Activated T-helper 1 cell treated with anti-CD3 and anti-CD28 coated beads, Interleukin-12 subunit alpha, Interleukin-12 subunit beta, Interleukin-2, Interleukin-4 antibody, amounts not matched to agents 30 ng/mL and 10 ng/mL and 1 ng/mL, durations not matched to agents 14 hours and 24 hours and 36 hours (primary cell): Measurements from ENCODE around the gene MEIS1. TPM values are rescaled to one million over a fixed set of nuclear protein-coding genes. Genes with fewer than 3 reads are reported as not detected.
A peak's percentile ranks its signal among the peaks of the same experiment; 100 is the strongest.
"Not testable (repeated sequence)": the region's sequence is repeated elsewhere in the genome, so short reads cannot be mapped to it uniquely, and the experiment has no call there.

Source experiments
- DNase-seq: peaks from one replicate; pipeline ENCODE4 v3.0.0; 2021; ENCODE audit warnings: low spot score
- H3K27ac Mint-ChIP-seq: one replicate; pipeline ENCODE4 v1.8.0; 2021; ENCODE audit warnings: mild to moderate bottlenecking, mixed read lengths
- H3K27me3 Mint-ChIP-seq: one replicate; pipeline ENCODE4 v1.8.0; 2022; ENCODE audit warnings: mild to moderate bottlenecking, moderate library complexity, mixed read lengths; ENCODE audit not compliant: insufficient read depth
- H3K36me3 Mint-ChIP-seq: one replicate; pipeline ENCODE4 v1.8.0; 2021; ENCODE audit warnings: low read depth, mixed read lengths
- H3K4me1 Mint-ChIP-seq: one replicate; pipeline ENCODE4 v1.8.0; 2021; ENCODE audit warnings: low read depth, mixed read lengths
- H3K4me3 Mint-ChIP-seq: one replicate; pipeline ENCODE4 v1.8.0; 2021; ENCODE audit warnings: mild to moderate bottlenecking, moderate library complexity, mixed read lengths
- H3K9me3 Mint-ChIP-seq: one replicate; pipeline ENCODE4 v1.8.0; 2021; ENCODE audit warnings: mixed read lengths
- intact Hi-C: fragments of 100-400 bp; cut with micrococcal nuclease; formaldehyde crosslinking; loops from one replicate; pipeline ENCODE4 v1.15.1; 2024
- total RNA-seq: library from RNA; stranded (reverse); gene quantifications from 2 replicates; pipeline ENCODE4 v1.2.3, GENCODE V29; 2022

Gene MEIS1
- not detected in 2 replicates for total RNA-seq

- peak; percentile 14 for DNase-seq
- Mint-ChIP-seq H3K4me1 (peaks cover 24% of the 10 kb centered on the region), H3K4me3 (peak within 1 kb of the TSS; percentile 74), H3K27ac (peak within 1 kb of the TSS; percentile 40), H3K27me3 (peaks cover 91% of the 10 kb centered on the region), H3K9me3 (no peaks in the 10 kb centered on the region), H3K36me3 (peaks cover 2% of the 10 kb centered on the region)
- intact Hi-C loops, result no loop called here
These were observed at the start of gene MEIS1 for GRCh38 chr2:66434679-66435548. MEIS1 (plus strand) TSS chr2:66435125; CDS start chr2:66435857, 732 bp downstream.

GRCh38 chr2:66387016-66387753, 47.7 kb upstream of the MEIS1 start:
- Mint-ChIP-seq H3K27me3 (no peaks in the 10 kb centered on the region), H3K36me3 (no peaks in the 10 kb centered on the region), H3K4me3 (no peak overlapping the region), H3K9me3 (peaks cover 3% of the 10 kb centered on the region), H3K27ac (no peak overlapping the region), H3K4me1 (no peaks in the 10 kb centered on the region)
- DNase-seq, result no peak
- intact Hi-C loops, result no loop called here

- Mint-ChIP-seq H3K4me1 (no peaks in the 10 kb centered on the region), H3K4me3 (no peak overlapping the region), H3K9me3 (peaks cover 3% of the 10 kb centered on the region), H3K27ac (no peak overlapping the region), H3K27me3 (no peaks in the 10 kb centered on the region), H3K36me3 (no peaks in the 10 kb centered on the region)
- intact Hi-C loops, result no loop called here
- DNase-seq, result no peak
These were observed 45.2 kb upstream of the MEIS1 start for GRCh38 chr2:66389651-66390131.

GRCh38 chr2:66390152-66390551, 44.8 kb upstream of the MEIS1 start:
- H3K4me3 Mint-ChIP-seq, result no peak overlapping the region
- intact Hi-C loops, result no loop called here
- no peaks in the 10 kb centered on the region for H3K27me3 Mint-ChIP-seq
- no peak overlapping the region for H3K27ac Mint-ChIP-seq
- no peak for DNase-seq
- H3K9me3 Mint-ChIP-seq, result peaks cover 3% of the 10 kb centered on the region
- no peaks in the 10 kb centered on the region for H3K4me1 Mint-ChIP-seq
- no peaks in the 10 kb centered on the region for H3K36me3 Mint-ChIP-seq

GRCh38 chr2:66390811-66391210, 44.1 kb upstream of the MEIS1 start:
- Mint-ChIP-seq H3K9me3 (peaks cover 3% of the 10 kb centered on the region), H3K4me1 (no peaks in the 10 kb centered on the region), H3K27ac (no peak overlapping the region), H3K27me3 (no peaks in the 10 kb centered on the region), H3K4me3 (no peak overlapping the region), H3K36me3 (no peaks in the 10 kb centered on the region)
- DNase-seq, result no peak
- intact Hi-C loops, result no loop called here

- intact Hi-C loops, H3K27me3 Mint-ChIP-seq, H3K4me3 Mint-ChIP-seq, H3K36me3 Mint-ChIP-seq, H3K9me3 Mint-ChIP-seq, H3K4me1 Mint-ChIP-seq, H3K27ac Mint-ChIP-seq, DNase-seq: not testable (repeated sequence)
These were observed 43.7 kb upstream of the MEIS1 start for GRCh38 chr2:66391240-66391639.

- peaks cover 5% of the 10 kb centered on the region for H3K9me3 Mint-ChIP-seq
- no peak overlapping the region for H3K27ac Mint-ChIP-seq
- intact Hi-C loops, result no loop called here
- H3K36me3 Mint-ChIP-seq, result no peaks in the 10 kb centered on the region
- H3K4me1 Mint-ChIP-seq, result no peaks in the 10 kb centered on the region
- DNase-seq, result no peak
- H3K27me3 Mint-ChIP-seq, result no peaks in the 10 kb centered on the region
- no peak overlapping the region for H3K4me3 Mint-ChIP-seq
These were observed 29.5 kb upstream of the MEIS1 start for GRCh38 chr2:66405473-66405872.

- Mint-ChIP-seq H3K4me1 (no peaks in the 10 kb centered on the region), H3K27ac (no peak overlapping the region), H3K36me3 (no peaks in the 10 kb centered on the region), H3K27me3 (no peaks in the 10 kb centered on the region), H3K4me3 (no peak overlapping the region), H3K9me3 (no peaks in the 10 kb centered on the region)
- no peak for DNase-seq
- intact Hi-C loops, result no loop called here
These were observed 26.0 kb upstream of the MEIS1 start for GRCh38 chr2:66408905-66409304.

GRCh38 chr2:66412874-66413273, 22.1 kb upstream of the MEIS1 start:
- no peak for DNase-seq
- H3K27ac Mint-ChIP-seq, result no peak overlapping the region
- intact Hi-C loops, result no loop called here

GRCh38 chr2:66414896-66415295, 20.0 kb upstream of the MEIS1 start:
- no peak overlapping the region for H3K27ac Mint-ChIP-seq
- H3K4me3 Mint-ChIP-seq, result no peak overlapping the region

More at GRCh38 chr2:66412874-66413273, 22.1 kb upstream of the MEIS1 start:
- Mint-ChIP-seq H3K36me3 (no peaks in the 10 kb centered on the region), H3K27me3 (no peaks in the 10 kb centered on the region), H3K4me3 (no peak overlapping the region), H3K9me3 (no peaks in the 10 kb centered on the region), H3K4me1 (no peaks in the 10 kb centered on the region)

GRCh38 chr2:66418381-66418780, 16.5 kb upstream of the MEIS1 start:
- H3K9me3 Mint-ChIP-seq, result no peaks in the 10 kb centered on the region
- H3K27ac Mint-ChIP-seq, result no peak overlapping the region
- no peaks in the 10 kb centered on the region for H3K36me3 Mint-ChIP-seq
- DNase-seq, result no peak
- peaks cover 1% of the 10 kb centered on the region for H3K27me3 Mint-ChIP-seq
- intact Hi-C loops, result no loop called here
- no peaks in the 10 kb centered on the region for H3K4me1 Mint-ChIP-seq
- H3K4me3 Mint-ChIP-seq, result no peak overlapping the region

More at GRCh38 chr2:66414896-66415295, 20.0 kb upstream of the MEIS1 start:
- Mint-ChIP-seq H3K36me3 (no peaks in the 10 kb centered on the region), H3K9me3 (no peaks in the 10 kb centered on the region), H3K4me1 (no peaks in the 10 kb centered on the region), H3K27me3 (no peaks in the 10 kb centered on the region)
- intact Hi-C loops, result no loop called here
- DNase-seq, result no peak

GRCh38 chr2:66421612-66422011, 13.3 kb upstream of the MEIS1 start:
- H3K27me3 Mint-ChIP-seq, result peaks cover 23% of the 10 kb centered on the region
- no peaks in the 10 kb centered on the region for H3K9me3 Mint-ChIP-seq
- H3K4me3 Mint-ChIP-seq, result no peak overlapping the region
- no peak for DNase-seq
- no peaks in the 10 kb centered on the region for H3K4me1 Mint-ChIP-seq
- intact Hi-C loops, result loop anchor here (10.0 kb wide), 1 partner anchor 777 kb away; no protein-coding TSS in a partner anchor
- no peak overlapping the region for H3K27ac Mint-ChIP-seq
- no peaks in the 10 kb centered on the region for H3K36me3 Mint-ChIP-seq
